Ishikawa (cell line): ENCODE measurements around the gene NKX1-1.

ENCODE experiments used
- CEBPB ChIP-seq: IDR thresholded peaks from 2 replicates; pipeline ENCODE4 v1.6.1; 2012
- EGR1 ChIP-seq: IDR thresholded peaks from 2 replicates; pipeline ENCODE4 v1.6.1; 2012
- MAX ChIP-seq: IDR thresholded peaks from 2 replicates; pipeline ENCODE4 v1.6.1; 2012
- NFIC ChIP-seq: IDR thresholded peaks from 2 replicates; pipeline ENCODE4 v1.6.1; 2012
- RAD21 ChIP-seq: IDR thresholded peaks from 2 replicates; pipeline ENCODE4 v1.6.1; 2012; ENCODE audit warnings: low read depth
- REST ChIP-seq: IDR thresholded peaks from 2 replicates; pipeline ENCODE4 v1.6.1; 2012; ENCODE audit warnings: low read depth, mild to moderate bottlenecking
- TAF1 ChIP-seq: IDR thresholded peaks from 2 replicates; pipeline ENCODE4 v1.6.1; 2012; ENCODE audit warnings: low read depth, mild to moderate bottlenecking
- TCF12 ChIP-seq: IDR thresholded peaks from 2 replicates; pipeline ENCODE4 v1.6.1; 2012; ENCODE audit warnings: low read depth
- YY1 ChIP-seq: IDR thresholded peaks from 2 replicates; pipeline ENCODE4 v1.6.1; 2012; ENCODE audit warnings: low read depth

GRCh38 chr4:1403591-1404572 lies 2.4 kb downstream of the NKX1-1 start:
- no peak for TF ChIP-seq YY1
- TF ChIP-seq REST = no peak
- TF ChIP-seq RAD21 = no peak
- TF ChIP-seq TCF12 = no peak
- no peak for TF ChIP-seq MAX
- no peak for TF ChIP-seq EGR1
- TF ChIP-seq TAF1 = no peak
- TF ChIP-seq NFIC = no peak
- no peak for TF ChIP-seq CEBPB
